LNCaP clone FGC (cell line): Measurements from ENCODE around the gene FAM186B.

Experiments used
- DNase-seq: peaks from one replicate; pipeline ENCODE4 v3.0.0-alpha.2; 2011; ENCODE audit warnings: low read depth
- H3K4me3 ChIP-seq: 2 replicates; pipeline ENCODE4 v1.5.1; 2011; ENCODE audit warnings: mild to moderate bottlenecking, low read depth, low read length, control low read depth
- CTCF ChIP-seq: IDR thresholded peaks from 2 replicates; pipeline ENCODE4 v1.5.1; 2012; ENCODE audit warnings: mild to moderate bottlenecking; ENCODE audit not compliant: control insufficient read depth, insufficient read depth; ENCODE audit errors: extremely low read depth

The FAM186B gene

GRCh38 chr12:49562831-49563230, 42.6 kb downstream of the FAM186B start:
- no peak for TF ChIP-seq CTCF
- no peak overlapping the region for H3K4me3 ChIP-seq
- DNase-seq: no peak

GRCh38 chr12:49562233-49562632, 43.2 kb downstream of the FAM186B start:
- no peak for TF ChIP-seq CTCF
- no peak for DNase-seq
- H3K4me3 ChIP-seq: no peak overlapping the region

GRCh38 chr12:49560695-49561094, 44.7 kb downstream of the FAM186B start:
- no peak for TF ChIP-seq CTCF
- DNase-seq: no peak

GRCh38 chr12:49559011-49559675, 46.3 kb downstream of the FAM186B start:
- no peak for DNase-seq
- H3K4me3 ChIP-seq: no peak overlapping the region
- no peak for TF ChIP-seq CTCF

More at GRCh38 chr12:49560695-49561094, 44.7 kb downstream of the FAM186B start:
- H3K4me3 ChIP-seq: no peak overlapping the region

GRCh38 chr12:49558526-49558925, 46.9 kb downstream of the FAM186B start:
- DNase-seq: no peak
- TF ChIP-seq CTCF: no peak
- H3K4me3 ChIP-seq: no peak overlapping the region

GRCh38 chr12:49557917-49558215, 47.6 kb downstream of the FAM186B start:
- no peak for DNase-seq
- no peak overlapping the region for H3K4me3 ChIP-seq
- peak; percentile 33 for TF ChIP-seq CTCF

- no peak for TF ChIP-seq CTCF
- no peak for DNase-seq
- no peak overlapping the region for H3K4me3 ChIP-seq
Observed at GRCh38 chr12:49557187-49557916, 48.1 kb downstream of the FAM186B start.
